Globus pallidus (tissue), 1 donor: ENCODE results near the gene PBX4.

Experiments used
- DNase-seq: peaks from one replicate; pipeline ENCODE4 v3.0.0-alpha.2; 2015; ENCODE audit warnings: low spot score

Gene PBX4

GRCh38 chr19:19587771-19588170, 30.7 kb downstream of the PBX4 start:
- no peak for DNase-seq

- no peak for DNase-seq
Observed at GRCh38 chr19:19584356-19584755, 34.1 kb downstream of the PBX4 start.

GRCh38 chr19:19582471-19582870, 36.0 kb downstream of the PBX4 start:
- DNase-seq = no peak

- DNase-seq = no peak
Observed at GRCh38 chr19:19581391-19581790, 37.1 kb downstream of the PBX4 start.

- no peak for DNase-seq
Observed at GRCh38 chr19:19580418-19580817, 38.1 kb downstream of the PBX4 start.

- no peak for DNase-seq
Observed at GRCh38 chr19:19579533-19580361, 38.7 kb downstream of the PBX4 start.

- DNase-seq = no peak
Observed at GRCh38 chr19:19578252-19578651, 40.2 kb downstream of the PBX4 start.

GRCh38 chr19:19575411-19575810, 43.1 kb downstream of the PBX4 start:
- DNase-seq = no peak

- DNase-seq = no peak
Observed at GRCh38 chr19:19571071-19571786, 47.3 kb downstream of the PBX4 start.

- no peak for DNase-seq
Observed at GRCh38 chr19:19570571-19570970, 47.9 kb downstream of the PBX4 start.

GRCh38 chr19:19568802-19569756, 49.4 kb downstream of the PBX4 start:
- DNase-seq = no peak

GRCh38 chr19:19567391-19567790, 51.1 kb downstream of the PBX4 start:
- no peak for DNase-seq

- DNase-seq = no peak
Observed at GRCh38 chr19:19566306-19566705, 52.2 kb downstream of the PBX4 start.

GRCh38 chr19:19563348-19563848, 55.1 kb downstream of the PBX4 start:
- no peak for DNase-seq

GRCh38 chr19:19562665-19563347, 55.7 kb downstream of the PBX4 start:
- no peak for DNase-seq

GRCh38 chr19:19561946-19562664, 56.4 kb downstream of the PBX4 start:
- DNase-seq = no peak

GRCh38 chr19:19559931-19560330, 58.6 kb downstream of the PBX4 start:
- no peak for DNase-seq

GRCh38 chr19:19558636-19559035, 59.9 kb downstream of the PBX4 start:
- no peak for DNase-seq

GRCh38 chr19:19558055-19558454, 60.4 kb downstream of the PBX4 start:
- DNase-seq = no peak

- no peak for DNase-seq
Observed at GRCh38 chr19:19554074-19555023, 64.1 kb downstream of the PBX4 start.
